HCT116 (cell line): ENCODE measurements around the gene OR51F2. TPM values are rescaled to one million over a fixed set of nuclear protein-coding genes. Genes with fewer than 3 reads are reported as not detected.

ENCODE experiments used
- ATAC-seq: fragments of 200-7000 bp; cut with Tn5 transposase; 2 replicates; pipeline ENCODE4 v1.9.1; 2020; ENCODE audit warnings: mild to moderate bottlenecking, moderate library complexity
- BruUV-seq: library from RNA; stranded (reverse); fragments of 400-500 nt; replicated peaks from 2 replicates; lab custom pipeline; 2021; lab: Mats Ljungman, UMichigan
- CTCF ChIA-PET: fragments of 300-600 bp; sonication (Branson Sonifier 250); formaldehyde crosslinking; loops from one replicate; lab custom pipeline; 2021; ENCODE audit warnings: antibody characterized with exemption; lab: Charles Lee
- POLR2A ChIA-PET: fragments of 300-600, 350-600 bp; sonication (Branson Sonifier 250); formaldehyde crosslinking; loops from one replicate; lab custom pipeline; 2021; ENCODE audit warnings: antibody characterized with exemption; lab: Charles Lee
- RAD21 ChIA-PET, 2 experiments: fragments of 300-600 bp; sonication (Branson Sonifier 250); formaldehyde crosslinking; loops; one replicate each; lab custom pipeline; 2023; ENCODE audit warnings: low total read pairs in 2 of 2; ENCODE audit not compliant: uncharacterized antibody in 2 of 2, unreplicated experiment in 2 of 2, low non-redundant PET in 1 of 2; lab: Charles Lee
- DNase-seq: peaks from one replicate; pipeline ENCODE4 v3.0.0-alpha.2; 2010; ENCODE audit warnings: low read depth, low spot score
- H2AFZ ChIP-seq: fragments of 200-600 bp; shearing (Covaris generic), sonication (generic); 2 replicates; pipeline ENCODE4 v1.6.1; 2017; ENCODE audit warnings: low read depth, mixed run types, mixed read lengths, antibody characterized with exemption, low read length; ENCODE audit not compliant: poor library complexity, severe bottlenecking
- H3K27ac ChIP-seq: 2 replicates; pipeline ENCODE4 v1.5.1; 2012; ENCODE audit warnings: low read depth, low read length
- H3K27me3 ChIP-seq: fragments of 200-600 bp; sonication (generic); 2 replicates; pipeline ENCODE4 v1.6.1; 2016; ENCODE audit warnings: mixed run types, low read length, mixed read lengths; ENCODE audit not compliant: insufficient read depth
- H3K36me3 ChIP-seq, 2 experiments: fragments of 200-500 bp in 1 of 2; fragments of 200-600 bp in 1 of 2; sonication (Bioruptor generic) in 1 of 2; sonication (generic) in 1 of 2; 2 replicates each; pipeline versions ENCODE4 v1.5.1 to v1.6.1; 2014 to 2016; ENCODE audit warnings: low read length in 2 of 2, inconsistent platforms in 1 of 2, mixed read lengths in 1 of 2, mixed run types in 1 of 2; ENCODE audit not compliant: insufficient read depth in 2 of 2, control insufficient read depth in 1 of 2
- H3K4me1 ChIP-seq, 2 experiments: fragments of 200-600 bp in 1 of 2; sonication (generic) in 1 of 2; 2 replicates each; pipeline versions ENCODE4 v1.5.1 to v1.6.1; 2012 to 2017; ENCODE audit warnings: low read length in 2 of 2, inconsistent platforms in 1 of 2, mild to moderate bottlenecking in 1 of 2, mixed read lengths in 1 of 2, mixed run types in 1 of 2, moderate library complexity in 1 of 2; ENCODE audit not compliant: insufficient read depth in 2 of 2, control insufficient read depth in 1 of 2
- H3K4me2 ChIP-seq: fragments of 200-600 bp; sonication (generic); 2 replicates; pipeline ENCODE4 v1.6.1; 2017; ENCODE audit warnings: mixed run types, low read length, mixed read lengths
- H3K4me3 ChIP-seq, 2 experiments: fragments of 200-600 bp in 1 of 2; sonication (generic) in 1 of 2; replicated peaks in 1 of 2; 2 replicates each; pipeline ENCODE4 v1.5.1; 2011 to 2016; ENCODE audit warnings: low read length in 2 of 2, control low read depth in 1 of 2, low read depth in 1 of 2, mild to moderate bottlenecking in 1 of 2, mixed read lengths in 1 of 2, mixed run types in 1 of 2
- H3K79me2 ChIP-seq: fragments of 200-600 bp; sonication (generic); 2 replicates; pipeline ENCODE4 v1.6.1; 2017; ENCODE audit warnings: mild to moderate bottlenecking, mixed run types, low read length, moderate library complexity, mixed read lengths; ENCODE audit not compliant: insufficient read depth
- H3K9ac ChIP-seq: fragments of 200-600 bp; sonication (generic); 2 replicates; pipeline ENCODE4 v1.6.1; 2016; ENCODE audit warnings: low read length, mixed read lengths
- H3K9me2 ChIP-seq: fragments of 200-600 bp; sonication (generic), shearing (Covaris generic); 2 replicates; pipeline ENCODE4 v1.6.1; 2017; ENCODE audit warnings: mixed run types, mild to moderate bottlenecking, moderate library complexity; ENCODE audit not compliant: insufficient read depth
- H3K9me3 ChIP-seq, 2 experiments: fragments of 200-500 bp in 1 of 2; fragments of 200-600 bp in 1 of 2; sonication (Bioruptor generic) in 1 of 2; sonication (generic) in 1 of 2; 2 replicates each; pipeline ENCODE4 v1.6.1; 2014 to 2017; ENCODE audit warnings: low read length in 2 of 2, mixed read lengths in 2 of 2, inconsistent platforms in 1 of 2, low read depth in 1 of 2, mild to moderate bottlenecking in 1 of 2, mixed run types in 1 of 2, moderate library complexity in 1 of 2; ENCODE audit not compliant: control insufficient read depth in 1 of 2, insufficient read depth in 1 of 2
- H4K20me1 ChIP-seq: fragments of 200-600 bp; sonication (generic), shearing (Covaris generic); 2 replicates; pipeline ENCODE4 v1.6.1; 2017; ENCODE audit warnings: mixed run types, mild to moderate bottlenecking, moderate library complexity; ENCODE audit not compliant: insufficient read depth
- ATF3 ChIP-seq: IDR thresholded peaks from 2 replicates; pipeline ENCODE4 v1.6.1; 2012
- CBX3 ChIP-seq: IDR thresholded peaks from 2 replicates; pipeline ENCODE4 v1.6.1; 2012; ENCODE audit warnings: low read depth
- EGR1 ChIP-seq: IDR thresholded peaks from 2 replicates; pipeline ENCODE4 v1.6.1; 2012; ENCODE audit warnings: low read depth
- EZH2 ChIP-seq: fragments of 200-600 bp; sonication (generic); IDR thresholded peaks from 2 replicates; pipeline ENCODE4 v1.6.1; 2017; ENCODE audit warnings: antibody characterized with exemption, mixed run types
- EZH2phosphoT487 ChIP-seq: fragments of 200-600 bp; IDR thresholded peaks from 2 replicates; pipeline ENCODE4 v1.6.1; 2018; ENCODE audit warnings: antibody characterized with exemption, borderline replicate concordance
- FOSL1 ChIP-seq: IDR thresholded peaks from 2 replicates; pipeline ENCODE4 v1.6.1; 2012; ENCODE audit warnings: low read depth
- JUND ChIP-seq: IDR thresholded peaks from 2 replicates; pipeline ENCODE4 v1.6.1; 2012
- POLR2A ChIP-seq: IDR thresholded peaks from 2 replicates; pipeline ENCODE4 v1.7.0; 2011; ENCODE audit warnings: borderline replicate concordance; ENCODE audit not compliant: insufficient read depth, insufficient read length; ENCODE audit errors: extremely low read depth
- POLR2AphosphoS5 ChIP-seq: IDR thresholded peaks from 2 replicates; pipeline ENCODE4 v1.6.1; 2011; ENCODE audit warnings: mild to moderate bottlenecking, low read depth, low read length, moderate library complexity
- SRF ChIP-seq: IDR thresholded peaks from 2 replicates; pipeline ENCODE4 v1.6.1; 2012; ENCODE audit warnings: low read depth
- ZFX ChIP-seq: fragments of 450-650 bp; IDR thresholded peaks from 2 replicates; pipeline ENCODE4 v1.6.1; 2017
- intact Hi-C: fragments of 100-400 bp; cut with micrococcal nuclease; formaldehyde crosslinking; loops from 2 replicates; pipeline ENCODE4 v1.10.0; 2022
- total RNA-seq: library from RNA; stranded (reverse); gene quantifications from one replicate; pipeline ENCODE4 v1.2.1, GENCODE V29; 2021; ENCODE audit not compliant: unreplicated experiment
- TF ChIP-seq, protein P1 (sequence below), 3 experiments: fragments of 200-600 bp in 1 of 3; sonication (generic) in 1 of 3; IDR thresholded peaks in 2 of 3; conservative IDR thresholded peaks in 1 of 3; 2 replicates each; pipeline ENCODE4 v1.5.1; 2012 to 2017; ENCODE audit warnings: low read depth in 2 of 3, low read length in 2 of 3, antibody characterized with exemption in 1 of 3, borderline replicate concordance in 1 of 3, control low read depth in 1 of 3, mild to moderate bottlenecking in 1 of 3, mixed read lengths in 1 of 3, mixed run types in 1 of 3, moderate library complexity in 1 of 3; ENCODE audit not compliant: insufficient read depth in 1 of 3

OR51F2 gene
- total RNA-seq, 1 experiment from 2014 or later, result not detected

DNA sequence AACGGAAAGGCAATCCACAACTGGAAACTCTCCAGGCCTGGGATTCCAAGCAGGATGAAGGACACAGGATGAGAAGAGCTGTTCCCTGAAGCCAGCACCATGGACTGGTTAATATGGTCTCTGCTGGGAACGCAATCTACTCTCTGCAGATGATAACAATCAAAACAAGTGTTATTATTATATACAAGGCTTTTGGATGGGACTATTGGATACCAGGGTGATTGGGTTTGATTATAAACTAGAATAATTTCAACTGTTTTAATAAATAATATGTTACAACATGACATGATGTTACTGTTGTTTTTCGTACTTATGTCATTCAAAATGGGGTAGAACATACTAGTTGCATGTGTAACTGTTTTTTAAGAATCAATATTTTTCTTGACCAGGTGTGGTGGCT, 16.8 kb upstream of the OR51F2 start, which contains the start of gene OR52R1:
OR52R1 (minus strand) TSS at position 101 of the 400 bp plus-strand sequence; CDS start at position 101, 0 bp downstream.
- CTCF ChIA-PET, result no interaction called here
- intact Hi-C loops, result no loop called here
- H3K9me3 ChIP-seq, result no peaks in the 10 kb centered on the region
- H3K4me2 ChIP-seq, result no peak within 1 kb of the TSS
- no peaks in the 10 kb centered on the region for H4K20me1 ChIP-seq
- BruUV-seq, result no TSS peak
- H3K79me2 ChIP-seq, result no peaks in the 10 kb centered on the region
- no peaks in the 10 kb centered on the region for H3K9me2 ChIP-seq
- POLR2A ChIA-PET, result no interaction called here
- RAD21 ChIA-PET, result no interaction called here
- DNase-seq (no peak), ATAC-seq (no peak)
- TF ChIP-seq, protein P1, sequence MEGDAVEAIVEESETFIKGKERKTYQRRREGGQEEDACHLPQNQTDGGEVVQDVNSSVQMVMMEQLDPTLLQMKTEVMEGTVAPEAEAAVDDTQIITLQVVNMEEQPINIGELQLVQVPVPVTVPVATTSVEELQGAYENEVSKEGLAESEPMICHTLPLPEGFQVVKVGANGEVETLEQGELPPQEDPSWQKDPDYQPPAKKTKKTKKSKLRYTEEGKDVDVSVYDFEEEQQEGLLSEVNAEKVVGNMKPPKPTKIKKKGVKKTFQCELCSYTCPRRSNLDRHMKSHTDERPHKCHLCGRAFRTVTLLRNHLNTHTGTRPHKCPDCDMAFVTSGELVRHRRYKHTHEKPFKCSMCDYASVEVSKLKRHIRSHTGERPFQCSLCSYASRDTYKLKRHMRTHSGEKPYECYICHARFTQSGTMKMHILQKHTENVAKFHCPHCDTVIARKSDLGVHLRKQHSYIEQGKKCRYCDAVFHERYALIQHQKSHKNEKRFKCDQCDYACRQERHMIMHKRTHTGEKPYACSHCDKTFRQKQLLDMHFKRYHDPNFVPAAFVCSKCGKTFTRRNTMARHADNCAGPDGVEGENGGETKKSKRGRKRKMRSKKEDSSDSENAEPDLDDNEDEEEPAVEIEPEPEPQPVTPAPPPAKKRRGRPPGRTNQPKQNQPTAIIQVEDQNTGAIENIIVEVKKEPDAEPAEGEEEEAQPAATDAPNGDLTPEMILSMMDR (IDR thresholded peaks at IDR 0.05 in 2 of 3, conservative IDR thresholded peaks at IDR 0.05 in 1 of 3; ENCODE audit: borderline replicate concordance in 1 of 3, insufficient read depth in 1 of 3, low read depth in 2 of 3, low read length in 2 of 3), result no peak
- TF ChIP-seq SRF (no peak), POLR2A (no peak), FOSL1 (no peak), EGR1 (no peak), CBX3 (no peak), EZH2phosphoT487 (no peak), ATF3 (no peak), ZFX (no peak), EZH2 (no peak), JUND (no peak), POLR2AphosphoS5 (no peak)
- no peak within 1 kb of the TSS for H3K4me3 ChIP-seq
- peaks cover 7% of the 10 kb centered on the region; the same call in 1 of the 2 replicates for H3K27me3 ChIP-seq
- H2AFZ ChIP-seq, result no peak within 1 kb of the TSS
- no peak within 1 kb of the TSS for H3K9ac ChIP-seq
- H3K4me1 ChIP-seq, result no peaks in the 10 kb centered on the region
- no peak within 1 kb of the TSS for H3K27ac ChIP-seq
- H3K36me3 ChIP-seq, result no peaks in the 10 kb centered on the region
